OCI-LY3 (cell line): ENCODE results near the gene PRRC1.

Experiments used
- H2AFZ ChIP-seq: fragments of 200-600, 300-600 bp; shearing (Covaris generic); 2 replicates; pipeline ENCODE4 v1.6.0; 2014; ENCODE audit warnings: antibody characterized with exemption, low read depth, low read length
- H3K27ac ChIP-seq: fragments of 200-600, 300-600 bp; sonication (generic); 2 replicates; pipeline ENCODE4 v1.5.1; 2014; ENCODE audit warnings: mild to moderate bottlenecking, low read length, moderate library complexity, mixed read lengths
- H3K27me3 ChIP-seq: fragments of 200-600, 300-600 bp; sonication (generic); 2 replicates; pipeline ENCODE4 v1.6.1; 2014; ENCODE audit warnings: low read depth, low read length, mixed read lengths
- H3K36me3 ChIP-seq: fragments of 200-600, 300-600 bp; sonication (generic); replicated peaks from 2 replicates; pipeline ENCODE3; 2014; ENCODE audit warnings: low read depth, low read length, mixed read lengths
- H3K4me1 ChIP-seq: fragments of 300-600, 200-600 bp; sonication (generic); 2 replicates; pipeline ENCODE4 v1.6.1; 2014; ENCODE audit warnings: low read length, mixed read lengths
- H3K4me2 ChIP-seq: fragments of 200-600, 300-600 bp; sonication (generic); 2 replicates; pipeline ENCODE4 v1.6.1; 2014; ENCODE audit warnings: low read length, mixed read lengths
- H3K4me3 ChIP-seq: fragments of 300-600, 200-600 bp; sonication (generic); 2 replicates; pipeline ENCODE4 v1.5.1; 2014; ENCODE audit warnings: antibody characterized with exemption, mild to moderate bottlenecking, low read length, moderate library complexity
- H3K79me2 ChIP-seq: fragments of 300-600, 200-600 bp; shearing (Covaris generic); 2 replicates; pipeline ENCODE4 v1.6.1; 2014; ENCODE audit warnings: mild to moderate bottlenecking, low read length, mixed read lengths
- H3K9ac ChIP-seq: fragments of 300-600, 200-600 bp; shearing (Covaris generic); 2 replicates; pipeline ENCODE4 v1.6.0; 2014; ENCODE audit warnings: mild to moderate bottlenecking, low read length, moderate library complexity
- H3K9me3 ChIP-seq: fragments of 200-600, 300-600 bp; shearing (Covaris generic); 2 replicates; pipeline ENCODE4 v1.6.1; 2014; ENCODE audit warnings: low read length, mixed read lengths; ENCODE audit not compliant: insufficient read depth
- H4K20me1 ChIP-seq: fragments of 200-600, 300-600 bp; sonication (generic); 2 replicates; pipeline ENCODE4 v1.6.1; 2016; ENCODE audit warnings: low read length, mixed read lengths; ENCODE audit not compliant: insufficient read depth
- CTCF ChIP-seq: fragments of 200-600, 300-600 bp; sonication (generic); IDR thresholded peaks from 2 replicates; pipeline ENCODE4 v1.5.1; 2014; ENCODE audit warnings: antibody characterized with exemption, low read length, low read depth
- EZH2phosphoT487 ChIP-seq: fragments of 200-600 bp; shearing (Covaris generic); IDR thresholded peaks from 2 replicates; pipeline ENCODE4 v1.6.1; 2018; ENCODE audit warnings: antibody characterized with exemption, mixed run types, low read depth

PRRC1 gene

GRCh38 chr5:127590156-127590722 lies 72.8 kb downstream of the PRRC1 start:
- H3K4me1 ChIP-seq: peaks cover 28% of the 10 kb centered on the region
- no peak overlapping the region for H3K9ac ChIP-seq
- TF ChIP-seq EZH2phosphoT487: no peak
- no peaks in the 10 kb centered on the region for H3K27me3 ChIP-seq
- H3K9me3 ChIP-seq: no peaks in the 10 kb centered on the region
- H3K4me3 ChIP-seq: no peak overlapping the region
- H3K27ac ChIP-seq: no peak overlapping the region
- no peak overlapping the region for H3K4me2 ChIP-seq
- no peaks in the 10 kb centered on the region for H4K20me1 ChIP-seq
- H3K79me2 ChIP-seq: no peaks in the 10 kb centered on the region
- H3K36me3 ChIP-seq: no peaks in the 10 kb centered on the region
- no peak overlapping the region for H2AFZ ChIP-seq

- H3K79me2 ChIP-seq: no peaks in the 10 kb centered on the region
- H2AFZ ChIP-seq: no peak overlapping the region
- no peak overlapping the region for H3K9ac ChIP-seq
- no peaks in the 10 kb centered on the region for H4K20me1 ChIP-seq
- no peak overlapping the region for H3K27ac ChIP-seq
- H3K9me3 ChIP-seq: no peaks in the 10 kb centered on the region
- H3K36me3 ChIP-seq: no peaks in the 10 kb centered on the region
- no peaks in the 10 kb centered on the region for H3K27me3 ChIP-seq
- no peak overlapping the region for H3K4me2 ChIP-seq
- TF ChIP-seq EZH2phosphoT487 (no peak), CTCF (no peak)
- H3K4me1 ChIP-seq: no peaks in the 10 kb centered on the region
- no peak overlapping the region for H3K4me3 ChIP-seq
These were observed 78.3 kb downstream of the PRRC1 start for GRCh38 chr5:127595484-127596368.

- Histone ChIP-seq H3K27me3 (no peaks in the 10 kb centered on the region), H3K27ac (no peak overlapping the region), H3K4me2 (no peak overlapping the region), H3K9me3 (no peaks in the 10 kb centered on the region), H3K4me3 (no peak overlapping the region), H3K36me3 (no peaks in the 10 kb centered on the region), H3K4me1 (no peaks in the 10 kb centered on the region), H4K20me1 (no peaks in the 10 kb centered on the region), H2AFZ (no peak overlapping the region), H3K79me2 (no peaks in the 10 kb centered on the region), H3K9ac (no peak overlapping the region)
- no peak for TF ChIP-seq CTCF
- no peak for TF ChIP-seq EZH2phosphoT487
These were observed 79.1 kb downstream of the PRRC1 start for GRCh38 chr5:127596501-127596900.

GRCh38 chr5:127599320-127599719 lies 81.9 kb downstream of the PRRC1 start:
- H3K4me3 ChIP-seq: no peak overlapping the region
- H3K9ac ChIP-seq: no peak overlapping the region
- no peak overlapping the region for H2AFZ ChIP-seq
- H3K4me2 ChIP-seq: no peak overlapping the region
- H3K36me3 ChIP-seq: no peaks in the 10 kb centered on the region
- TF ChIP-seq CTCF (no peak), EZH2phosphoT487 (no peak)
- no peaks in the 10 kb centered on the region for H4K20me1 ChIP-seq
- H3K4me1 ChIP-seq: no peaks in the 10 kb centered on the region
- no peaks in the 10 kb centered on the region for H3K9me3 ChIP-seq
- no peak overlapping the region for H3K27ac ChIP-seq
- H3K27me3 ChIP-seq: no peaks in the 10 kb centered on the region
- no peaks in the 10 kb centered on the region for H3K79me2 ChIP-seq
